ENCODE results near the gene FAM228A. TPM values are rescaled to one million over a fixed set of nuclear protein-coding genes. Genes with fewer than 3 reads are reported as not detected.
"Not testable (repeated sequence)": the region's sequence is repeated elsewhere in the genome, so short reads cannot be mapped to it uniquely, and the experiment has no call there.

FAM228A gene
- total RNA-seq: 1 to 10 TPM in 4 of 6 donors, under 1 TPM in 2; 0.17 to 3.1 (median 1.6) TPM

- peak within 1 kb of the TSS in 2 of 4 donors; percentile 14 to 21 for H3K4me3 ChIP-seq
- no peaks in the 10 kb centered on the region for H3K9me3 ChIP-seq
- peak in 1 of 2 donors; percentile 74 for DNase-seq
- H3K27ac ChIP-seq: no peak within 1 kb of the TSS
- ATAC-seq (ENCODE audit: low FRiP score in 2 of 2): peak in 1 of 2 donors; percentile 38
- TF ChIP-seq, protein P1, sequence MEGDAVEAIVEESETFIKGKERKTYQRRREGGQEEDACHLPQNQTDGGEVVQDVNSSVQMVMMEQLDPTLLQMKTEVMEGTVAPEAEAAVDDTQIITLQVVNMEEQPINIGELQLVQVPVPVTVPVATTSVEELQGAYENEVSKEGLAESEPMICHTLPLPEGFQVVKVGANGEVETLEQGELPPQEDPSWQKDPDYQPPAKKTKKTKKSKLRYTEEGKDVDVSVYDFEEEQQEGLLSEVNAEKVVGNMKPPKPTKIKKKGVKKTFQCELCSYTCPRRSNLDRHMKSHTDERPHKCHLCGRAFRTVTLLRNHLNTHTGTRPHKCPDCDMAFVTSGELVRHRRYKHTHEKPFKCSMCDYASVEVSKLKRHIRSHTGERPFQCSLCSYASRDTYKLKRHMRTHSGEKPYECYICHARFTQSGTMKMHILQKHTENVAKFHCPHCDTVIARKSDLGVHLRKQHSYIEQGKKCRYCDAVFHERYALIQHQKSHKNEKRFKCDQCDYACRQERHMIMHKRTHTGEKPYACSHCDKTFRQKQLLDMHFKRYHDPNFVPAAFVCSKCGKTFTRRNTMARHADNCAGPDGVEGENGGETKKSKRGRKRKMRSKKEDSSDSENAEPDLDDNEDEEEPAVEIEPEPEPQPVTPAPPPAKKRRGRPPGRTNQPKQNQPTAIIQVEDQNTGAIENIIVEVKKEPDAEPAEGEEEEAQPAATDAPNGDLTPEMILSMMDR (IDR thresholded peaks at IDR 0.05): no peak
- TF ChIP-seq POLR2AphosphoS5 (IDR thresholded peaks at IDR 0.05) (no peak), POLR2A (IDR thresholded peaks at IDR 0.05) (no peak), EP300 (IDR thresholded peaks at IDR 0.05) (no peak)
- H3K36me3 ChIP-seq: no peaks in the 10 kb centered on the region
- 52 to 56% methylated on average over 12 to 46 of the region's 46 CpGs for WGBS, 2 donors
- H3K27me3 ChIP-seq: no peaks in the 10 kb centered on the region
- H3K4me1 ChIP-seq: no peaks in the 10 kb centered on the region
Observed at GRCh38 chr2:24174851-24175277, at the start of gene FAM228A. Gene FAM228A (plus strand): TSS chr2:24175053. CDS start chr2:24175481, 428 bp downstream.

GRCh38 chr2:24125956-24126355 lies 48.9 kb upstream of the FAM228A start:
- TF ChIP-seq POLR2AphosphoS5 (IDR thresholded peaks at IDR 0.05): no peak
- TF ChIP-seq EP300 (IDR thresholded peaks at IDR 0.05): no peak
- TF ChIP-seq, protein P1 (IDR thresholded peaks at IDR 0.05): no peak
- TF ChIP-seq POLR2A (IDR thresholded peaks at IDR 0.05): no peak
- WGBS, 2 donors: 31 to 50% methylated on average over 1 of the region's 1 CpG
- H3K36me3 ChIP-seq: no peaks in the 10 kb centered on the region
- H3K9me3 ChIP-seq: no peaks in the 10 kb centered on the region
- H3K27me3 ChIP-seq: no peaks in the 10 kb centered on the region
- H3K27ac ChIP-seq: no peak overlapping the region
- DNase-seq (no peak), ATAC-seq (ENCODE audit: low FRiP score in 2 of 2) (no peak)
- H3K4me3 ChIP-seq: no peak overlapping the region
- H3K4me1 ChIP-seq: peaks cover 10 to 15% (median 12%) of the 10 kb centered on the region in 4 donors

DNA sequence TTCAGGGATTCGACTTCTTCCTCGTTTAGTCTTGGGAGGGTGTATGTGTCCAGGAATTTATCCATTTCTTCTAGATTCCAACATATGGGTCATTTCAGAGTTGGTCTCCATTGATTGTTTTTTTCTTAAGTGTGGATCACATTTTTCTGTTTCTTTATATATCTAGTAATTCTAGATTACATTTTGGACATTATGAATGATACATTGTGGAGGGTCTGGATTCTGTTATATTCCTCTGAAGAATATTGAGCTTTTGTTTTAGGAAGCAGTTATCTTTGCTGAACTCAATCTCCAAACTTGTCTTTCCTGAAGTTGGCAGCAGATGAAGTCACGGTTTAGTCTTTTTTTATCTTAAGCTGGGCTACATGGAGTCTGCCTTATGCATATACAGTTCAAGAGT lies 42.3 kb upstream of the FAM228A start:
- Histone ChIP-seq H3K27ac (no peak overlapping the region), H3K9me3 (peaks cover 0 to 3% (median 0%) of the 10 kb centered on the region in 4 donors), H3K4me1 (no peaks in the 10 kb centered on the region), H3K27me3 (no peaks in the 10 kb centered on the region), H3K4me3 (no peak overlapping the region), H3K36me3 (no peaks in the 10 kb centered on the region)
- ATAC-seq (ENCODE audit: low FRiP score in 2 of 2) (no peak), DNase-seq (no peak)
- no peak for TF ChIP-seq POLR2A (IDR thresholded peaks at IDR 0.05)
- TF ChIP-seq, protein P1 (IDR thresholded peaks at IDR 0.05): no peak
- no peak for TF ChIP-seq EP300 (IDR thresholded peaks at IDR 0.05)
- TF ChIP-seq POLR2AphosphoS5 (IDR thresholded peaks at IDR 0.05): no peak
- 92 to 97% methylated on average over 3 of the region's 3 CpGs for WGBS, 2 donors

- not testable (repeated sequence) for DNase-seq; ATAC-seq (ENCODE audit: low FRiP score in 2 of 2); H3K9me3 ChIP-seq; H3K4me3 ChIP-seq; H3K27me3 ChIP-seq; H3K4me1 ChIP-seq; H3K27ac ChIP-seq
- H3K36me3 ChIP-seq: peaks cover 0 to 11% (median 4%) of the 10 kb centered on the region in 4 donors
- WGBS, 2 donors: 88 to 98% methylated on average over 5 of the region's 5 CpGs
Observed at GRCh38 chr2:24140305-24140704, 34.5 kb upstream of the FAM228A start.

- Histone ChIP-seq H3K36me3 (peaks cover 0 to 26% (median 4%) of the 10 kb centered on the region in 4 donors), H3K27ac (no peak overlapping the region), H3K27me3 (no peaks in the 10 kb centered on the region), H3K4me3 (no peak overlapping the region), H3K9me3 (peaks cover 0 to 9% (median 8%) of the 10 kb centered on the region in 4 donors), H3K4me1 (no peaks in the 10 kb centered on the region)
- no peak for TF ChIP-seq POLR2A (IDR thresholded peaks at IDR 0.05)
- TF ChIP-seq EP300 (IDR thresholded peaks at IDR 0.05): no peak
- no peak for TF ChIP-seq POLR2AphosphoS5 (IDR thresholded peaks at IDR 0.05)
- TF ChIP-seq, protein P1 (IDR thresholded peaks at IDR 0.05): no peak
- DNase-seq (no peak), ATAC-seq (ENCODE audit: low FRiP score in 2 of 2) (no peak)
Observed at GRCh38 chr2:24147364-24147763, 27.5 kb upstream of the FAM228A start.
